NK-92 (cell line): ENCODE results near the gene SYNE1.
"Not testable (repeated sequence)": the region's sequence is repeated elsewhere in the genome, so short reads cannot be mapped to it uniquely, and the experiment has no call there.

Experiments
- DNase-seq: peaks from one replicate; lab custom pipeline; 2025; ENCODE audit not compliant: unreplicated experiment; lab: John Stamatoyannopoulos, UW

SYNE1 gene

DNA sequence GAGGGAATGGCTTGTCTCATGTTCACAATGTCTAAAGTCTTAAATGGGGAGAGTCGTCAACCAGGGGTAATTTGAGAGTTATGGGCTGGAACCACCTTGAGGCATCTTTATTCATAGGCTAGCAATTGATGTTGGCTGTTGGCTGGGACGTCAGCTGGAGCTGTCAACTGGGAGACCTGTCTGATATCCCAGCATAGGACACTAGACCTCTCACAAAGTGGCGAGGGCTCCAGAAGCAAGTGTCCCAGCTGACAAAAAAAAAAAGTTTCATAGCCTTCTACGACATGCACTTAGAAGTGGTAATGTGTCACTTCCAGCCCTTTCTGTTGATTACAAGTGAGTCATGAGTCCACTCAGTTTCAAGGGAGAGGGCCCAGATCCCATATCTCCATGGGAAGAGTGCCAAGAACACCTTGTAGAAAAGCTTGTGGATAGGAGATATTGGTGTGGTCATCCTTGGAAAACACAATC lies 551.7 kb downstream of the SYNE1 start:
- DNase-seq, result no peak

GRCh38 chr6:152078804-152079203 lies 558.4 kb downstream of the SYNE1 start:
- no peak for DNase-seq

- no peak for DNase-seq
These were observed 559.2 kb downstream of the SYNE1 start for GRCh38 chr6:152078001-152078400.

GRCh38 chr6:152076242-152076641 lies 560.9 kb downstream of the SYNE1 start:
- not testable (repeated sequence) for DNase-seq

GRCh38 chr6:152071843-152072242 lies 565.3 kb downstream of the SYNE1 start:
- DNase-seq, result no peak
